HEK293 (cell line): ENCODE data around the gene IFFO2.

Source experiments
- KLF1 ChIP-seq: fragments of 450-650 bp; formaldehyde crosslinking; IDR thresholded peaks from 2 replicates; pipeline ENCODE4 v1.5.1; 2016; ENCODE audit warnings: missing biosample characterization, missing genetic modification characterization
- KLF10 ChIP-seq: fragments of 450-650 bp; IDR thresholded peaks from 2 replicates; pipeline ENCODE4 v1.5.1; 2018; ENCODE audit warnings: missing biosample characterization, mild to moderate bottlenecking, missing genetic modification characterization
- ZBTB1 ChIP-seq: fragments of 450-650 bp; formaldehyde crosslinking; IDR thresholded peaks from 2 replicates; pipeline ENCODE4 v1.5.1; 2016; ENCODE audit warnings: missing biosample characterization, missing genetic modification characterization
- ZBTB11 ChIP-seq: fragments of 450-650 bp; formaldehyde crosslinking; conservative IDR thresholded peaks from 2 replicates; pipeline ENCODE4 v1.5.1; 2016; ENCODE audit warnings: low read depth, missing biosample characterization, missing genetic modification characterization
- ZBTB17 ChIP-seq: fragments of 450-650 bp; formaldehyde crosslinking; IDR thresholded peaks from 2 replicates; pipeline ENCODE4 v1.5.1; 2016; ENCODE audit warnings: missing biosample characterization, missing genetic modification characterization
- ZFP37 ChIP-seq: fragments of 450-650 bp; formaldehyde crosslinking; IDR thresholded peaks from 2 replicates; pipeline ENCODE4 v1.5.1; 2016; ENCODE audit warnings: missing biosample characterization, missing genetic modification characterization
- ZNF121 ChIP-seq: fragments of 450-650 bp; formaldehyde crosslinking; IDR thresholded peaks from 2 replicates; pipeline ENCODE4 v1.5.1; 2016; ENCODE audit warnings: missing biosample characterization, missing genetic modification characterization
- ZNF311 ChIP-seq: fragments of 450-650 bp; formaldehyde crosslinking; IDR thresholded peaks from 2 replicates; pipeline ENCODE4 v1.5.1; 2017; ENCODE audit warnings: missing biosample characterization, missing genetic modification characterization, borderline replicate concordance
- ZNF621 ChIP-seq: fragments of 450-650 bp; formaldehyde crosslinking; IDR thresholded peaks from 2 replicates; pipeline ENCODE4 v1.5.1; 2017; ENCODE audit warnings: missing biosample characterization, missing genetic modification characterization
- TF ChIP-seq, protein P1 (sequence below): fragments of 450-650 bp; formaldehyde crosslinking; IDR thresholded peaks from 2 replicates; pipeline ENCODE4 v1.5.1; 2016; ENCODE audit warnings: missing biosample characterization, missing genetic modification characterization
- TF ChIP-seq, protein P2 (sequence below): fragments of 450-650 bp; formaldehyde crosslinking; IDR thresholded peaks from 2 replicates; pipeline ENCODE4 v1.5.1; 2016; ENCODE audit warnings: missing biosample characterization, missing genetic modification characterization

DNA sequence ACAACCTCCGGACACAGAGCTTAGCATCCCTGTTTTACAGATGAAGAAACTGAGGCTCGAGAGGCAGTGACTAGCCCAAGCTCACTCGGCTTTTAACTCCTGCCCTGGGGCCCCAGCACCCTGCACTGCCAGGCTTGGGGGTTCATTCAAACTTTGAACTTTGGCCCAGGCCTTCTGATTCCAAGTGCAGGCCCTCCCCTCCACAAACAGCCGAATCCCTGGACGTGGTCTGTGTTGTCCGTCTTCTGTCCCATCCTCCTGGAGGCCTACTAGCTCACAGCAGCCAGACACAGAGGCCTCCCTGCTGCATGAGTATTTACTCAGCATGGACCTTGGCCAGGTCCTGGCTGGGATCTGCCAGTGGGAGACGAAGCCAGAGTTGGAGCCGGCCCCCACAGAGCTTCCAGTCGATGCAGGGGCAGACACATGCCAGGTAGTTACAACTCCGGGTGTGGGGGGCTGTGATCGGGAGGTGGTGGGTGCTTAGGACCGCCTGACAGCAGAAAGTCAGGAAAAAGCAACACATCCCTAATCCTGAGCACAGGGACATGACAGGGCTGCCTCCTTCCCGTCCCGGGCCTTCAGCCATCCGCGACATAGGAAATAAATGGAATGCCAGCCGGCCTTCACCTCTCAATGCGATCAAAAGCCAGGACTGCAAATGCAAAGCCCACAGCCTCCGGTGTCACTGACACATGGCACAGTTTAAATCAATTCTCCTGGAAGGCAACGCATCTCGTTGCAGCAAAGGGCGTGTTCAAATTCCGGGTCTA, 7.4 kb downstream of the IFFO2 start:
- TF ChIP-seq ZNF121 (tag by site-specific recombination) (no peak), ZNF621 (tag by site-specific recombination) (no peak), ZBTB17 (tag by site-specific recombination) (no peak), ZNF311 (no peak), KLF10 (tag by site-specific recombination) (no peak), ZBTB1 (tag by site-specific recombination) (no peak), ZFP37 (no peak), KLF1 (no peak), ZBTB11 (tag by site-specific recombination) (no peak)
- TF ChIP-seq, protein P1, sequence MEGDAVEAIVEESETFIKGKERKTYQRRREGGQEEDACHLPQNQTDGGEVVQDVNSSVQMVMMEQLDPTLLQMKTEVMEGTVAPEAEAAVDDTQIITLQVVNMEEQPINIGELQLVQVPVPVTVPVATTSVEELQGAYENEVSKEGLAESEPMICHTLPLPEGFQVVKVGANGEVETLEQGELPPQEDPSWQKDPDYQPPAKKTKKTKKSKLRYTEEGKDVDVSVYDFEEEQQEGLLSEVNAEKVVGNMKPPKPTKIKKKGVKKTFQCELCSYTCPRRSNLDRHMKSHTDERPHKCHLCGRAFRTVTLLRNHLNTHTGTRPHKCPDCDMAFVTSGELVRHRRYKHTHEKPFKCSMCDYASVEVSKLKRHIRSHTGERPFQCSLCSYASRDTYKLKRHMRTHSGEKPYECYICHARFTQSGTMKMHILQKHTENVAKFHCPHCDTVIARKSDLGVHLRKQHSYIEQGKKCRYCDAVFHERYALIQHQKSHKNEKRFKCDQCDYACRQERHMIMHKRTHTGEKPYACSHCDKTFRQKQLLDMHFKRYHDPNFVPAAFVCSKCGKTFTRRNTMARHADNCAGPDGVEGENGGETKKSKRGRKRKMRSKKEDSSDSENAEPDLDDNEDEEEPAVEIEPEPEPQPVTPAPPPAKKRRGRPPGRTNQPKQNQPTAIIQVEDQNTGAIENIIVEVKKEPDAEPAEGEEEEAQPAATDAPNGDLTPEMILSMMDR (tag by site-specific recombination): no peak
- TF ChIP-seq, protein P2, sequence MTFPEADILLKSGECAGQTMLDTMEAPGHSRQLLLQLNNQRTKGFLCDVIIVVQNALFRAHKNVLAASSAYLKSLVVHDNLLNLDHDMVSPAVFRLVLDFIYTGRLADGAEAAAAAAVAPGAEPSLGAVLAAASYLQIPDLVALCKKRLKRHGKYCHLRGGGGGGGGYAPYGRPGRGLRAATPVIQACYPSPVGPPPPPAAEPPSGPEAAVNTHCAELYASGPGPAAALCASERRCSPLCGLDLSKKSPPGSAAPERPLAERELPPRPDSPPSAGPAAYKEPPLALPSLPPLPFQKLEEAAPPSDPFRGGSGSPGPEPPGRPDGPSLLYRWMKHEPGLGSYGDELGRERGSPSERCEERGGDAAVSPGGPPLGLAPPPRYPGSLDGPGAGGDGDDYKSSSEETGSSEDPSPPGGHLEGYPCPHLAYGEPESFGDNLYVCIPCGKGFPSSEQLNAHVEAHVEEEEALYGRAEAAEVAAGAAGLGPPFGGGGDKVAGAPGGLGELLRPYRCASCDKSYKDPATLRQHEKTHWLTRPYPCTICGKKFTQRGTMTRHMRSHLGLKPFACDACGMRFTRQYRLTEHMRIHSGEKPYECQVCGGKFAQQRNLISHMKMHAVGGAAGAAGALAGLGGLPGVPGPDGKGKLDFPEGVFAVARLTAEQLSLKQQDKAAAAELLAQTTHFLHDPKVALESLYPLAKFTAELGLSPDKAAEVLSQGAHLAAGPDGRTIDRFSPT (tag by site-specific recombination): no peak
